ENCODE measurements around the gene NEU4. TPM values are rescaled to one million over a fixed set of nuclear protein-coding genes. Genes with fewer than 3 reads are reported as not detected.

NEU4 gene
- total and polyA plus RNA-seq, 3 donors from 2014 or later: 0.88 to 2.0 (median 1.6) TPM

DNA sequence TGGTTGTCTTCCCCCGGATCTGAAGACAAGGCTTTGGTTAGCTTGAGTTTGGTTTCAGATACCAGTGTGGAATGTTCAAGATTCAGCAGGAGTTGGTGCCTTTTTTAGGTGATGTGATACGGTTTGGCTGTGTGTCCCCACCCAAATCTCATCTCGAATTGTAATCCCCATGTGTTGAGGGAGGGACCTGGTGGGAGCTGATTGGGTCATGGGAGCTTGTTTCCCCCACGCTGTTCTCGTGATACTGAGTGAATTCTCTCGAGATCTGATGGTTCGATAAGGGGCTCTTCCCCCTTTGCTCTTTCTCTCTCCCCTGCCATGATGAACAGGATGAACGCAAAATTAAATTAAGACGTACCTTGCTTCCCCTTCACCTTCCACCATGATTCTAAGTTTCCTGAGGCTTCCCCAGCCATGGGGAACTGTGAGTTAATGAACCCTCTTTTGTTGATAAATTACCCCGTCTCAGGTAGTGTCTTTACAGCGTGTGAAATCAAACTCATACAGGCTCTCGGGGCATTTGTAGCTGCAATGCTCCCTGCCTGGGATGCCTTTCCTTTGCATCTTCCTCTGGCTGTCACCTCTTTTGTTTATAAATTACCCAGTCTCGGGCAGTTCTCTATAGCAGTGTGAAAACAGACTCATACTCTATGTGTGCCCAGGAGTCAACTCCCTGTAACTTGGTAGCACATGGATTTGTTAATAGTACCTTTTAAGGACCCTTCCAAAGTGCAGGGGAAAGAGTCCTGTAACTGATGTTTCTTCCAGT lies 28.4 kb downstream of the NEU4 start:
- Histone ChIP-seq H3K9me3 (no peaks in the 10 kb centered on the region), H3K4me3 (no peak overlapping the region), H3K27me3 (no peaks in the 10 kb centered on the region), H3K27ac (no peak overlapping the region), H3K4me1 (peaks cover 6% of the 10 kb centered on the region), H3K36me3 (ENCODE audit: low read depth, missing control alignments) (no peaks in the 10 kb centered on the region)
- DNase-seq: peak; percentile 4
- 73 to 77% methylated on average over 13 of the region's 13 CpGs for WGBS, 2 donors
- intact Hi-C loops (cut with DNase I; ENCODE audit: low total_unique reads): no loop called here
- TF ChIP-seq, protein P1, sequence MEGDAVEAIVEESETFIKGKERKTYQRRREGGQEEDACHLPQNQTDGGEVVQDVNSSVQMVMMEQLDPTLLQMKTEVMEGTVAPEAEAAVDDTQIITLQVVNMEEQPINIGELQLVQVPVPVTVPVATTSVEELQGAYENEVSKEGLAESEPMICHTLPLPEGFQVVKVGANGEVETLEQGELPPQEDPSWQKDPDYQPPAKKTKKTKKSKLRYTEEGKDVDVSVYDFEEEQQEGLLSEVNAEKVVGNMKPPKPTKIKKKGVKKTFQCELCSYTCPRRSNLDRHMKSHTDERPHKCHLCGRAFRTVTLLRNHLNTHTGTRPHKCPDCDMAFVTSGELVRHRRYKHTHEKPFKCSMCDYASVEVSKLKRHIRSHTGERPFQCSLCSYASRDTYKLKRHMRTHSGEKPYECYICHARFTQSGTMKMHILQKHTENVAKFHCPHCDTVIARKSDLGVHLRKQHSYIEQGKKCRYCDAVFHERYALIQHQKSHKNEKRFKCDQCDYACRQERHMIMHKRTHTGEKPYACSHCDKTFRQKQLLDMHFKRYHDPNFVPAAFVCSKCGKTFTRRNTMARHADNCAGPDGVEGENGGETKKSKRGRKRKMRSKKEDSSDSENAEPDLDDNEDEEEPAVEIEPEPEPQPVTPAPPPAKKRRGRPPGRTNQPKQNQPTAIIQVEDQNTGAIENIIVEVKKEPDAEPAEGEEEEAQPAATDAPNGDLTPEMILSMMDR (IDR thresholded peaks at IDR 0.05): no peak
- no peak for TF ChIP-seq POLR2A (IDR thresholded peaks at IDR 0.05)

DNA sequence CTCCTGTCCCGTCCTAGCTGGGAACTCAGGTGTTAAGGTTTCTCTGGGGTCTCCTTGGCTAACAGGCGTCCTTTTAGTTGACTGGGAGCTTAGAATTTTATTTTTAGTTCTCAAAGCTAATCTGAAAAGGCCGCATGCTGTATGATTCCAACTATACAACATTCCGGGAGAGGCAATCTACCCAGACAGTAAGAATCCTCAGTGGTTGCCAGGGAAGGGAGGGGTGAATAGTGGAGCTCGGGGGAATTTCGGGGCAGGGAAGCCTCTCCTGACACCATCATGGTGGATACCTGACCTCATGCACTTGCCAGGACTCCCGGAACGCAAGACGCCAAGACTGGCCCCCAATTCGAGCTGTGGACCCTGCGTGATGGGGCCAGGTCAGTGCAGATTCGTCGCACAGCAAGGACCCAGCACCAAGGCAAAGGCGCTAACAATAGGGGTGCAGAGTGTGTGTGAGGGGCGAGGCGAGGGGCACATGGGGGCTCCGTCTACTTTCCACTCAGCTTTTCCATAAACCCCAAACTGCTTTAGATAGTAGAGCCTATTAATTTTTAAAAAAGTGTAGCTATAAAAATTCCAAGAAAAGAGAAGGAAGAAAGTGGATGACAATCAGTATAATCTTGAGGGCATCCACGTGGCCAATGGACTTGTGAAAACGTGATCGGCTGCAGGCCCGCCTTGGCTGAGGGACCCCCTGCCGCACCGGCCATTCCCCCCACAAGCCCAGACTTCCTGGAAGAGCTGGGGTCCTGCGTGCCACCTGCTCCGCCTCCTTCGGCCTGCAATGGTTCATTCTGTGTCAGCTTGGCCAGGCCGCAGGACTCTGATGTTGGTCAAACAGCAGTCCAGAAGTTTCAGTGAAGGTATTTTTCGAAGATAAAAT lies 32.4 kb downstream of the NEU4 start:
- intact Hi-C loops (cut with DNase I; ENCODE audit: low total_unique reads): no loop called here
- no peak overlapping the region for H3K27ac ChIP-seq

DNA sequence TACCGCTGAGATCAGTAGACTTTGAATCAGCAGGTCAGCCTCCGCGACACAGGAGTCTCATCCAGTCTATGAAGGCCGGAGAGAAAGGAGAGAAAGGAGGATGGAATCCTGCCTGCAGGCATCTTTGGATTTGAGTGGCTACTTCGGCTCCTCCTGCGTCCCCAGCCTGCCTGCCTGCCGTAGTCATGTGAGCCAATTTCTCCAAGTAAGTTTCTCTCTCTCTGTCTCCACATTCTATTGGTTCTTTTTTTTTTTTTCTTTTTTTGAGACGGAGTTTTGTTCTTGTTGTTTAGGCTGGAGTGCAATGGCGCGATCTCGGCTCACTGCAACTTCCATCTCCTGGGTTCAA lies 33.0 kb downstream of the NEU4 start:
- 73 to 77% methylated on average over 11 of the region's 11 CpGs for WGBS, 2 donors
- intact Hi-C loops (cut with DNase I; ENCODE audit: low total_unique reads): no loop called here
- no peaks in the 10 kb centered on the region for H3K27me3 ChIP-seq
- H3K4me1 ChIP-seq: peaks cover 12% of the 10 kb centered on the region
- H3K36me3 ChIP-seq (ENCODE audit: low read depth, missing control alignments): no peaks in the 10 kb centered on the region
- no peak overlapping the region for H3K4me3 ChIP-seq
- no peak for TF ChIP-seq POLR2A (IDR thresholded peaks at IDR 0.05)
- DNase-seq: peak; percentile 16
- H3K9me3 ChIP-seq: no peaks in the 10 kb centered on the region
- H3K27ac ChIP-seq: no peak overlapping the region

More for the DNA sequence above, 32.4 kb downstream of the NEU4 start:
- Histone ChIP-seq H3K27me3 (no peaks in the 10 kb centered on the region), H3K9me3 (no peaks in the 10 kb centered on the region), H3K4me3 (no peak overlapping the region), H3K4me1 (peaks cover 12% of the 10 kb centered on the region), H3K36me3 (ENCODE audit: low read depth, missing control alignments) (no peaks in the 10 kb centered on the region)
- 84 to 85% methylated on average over 28 of the region's 28 CpGs for WGBS, 2 donors
- peak; percentile 10 for DNase-seq
- TF ChIP-seq, protein P1 (IDR thresholded peaks at IDR 0.05): no peak
- TF ChIP-seq POLR2A (IDR thresholded peaks at IDR 0.05): no peak

DNA sequence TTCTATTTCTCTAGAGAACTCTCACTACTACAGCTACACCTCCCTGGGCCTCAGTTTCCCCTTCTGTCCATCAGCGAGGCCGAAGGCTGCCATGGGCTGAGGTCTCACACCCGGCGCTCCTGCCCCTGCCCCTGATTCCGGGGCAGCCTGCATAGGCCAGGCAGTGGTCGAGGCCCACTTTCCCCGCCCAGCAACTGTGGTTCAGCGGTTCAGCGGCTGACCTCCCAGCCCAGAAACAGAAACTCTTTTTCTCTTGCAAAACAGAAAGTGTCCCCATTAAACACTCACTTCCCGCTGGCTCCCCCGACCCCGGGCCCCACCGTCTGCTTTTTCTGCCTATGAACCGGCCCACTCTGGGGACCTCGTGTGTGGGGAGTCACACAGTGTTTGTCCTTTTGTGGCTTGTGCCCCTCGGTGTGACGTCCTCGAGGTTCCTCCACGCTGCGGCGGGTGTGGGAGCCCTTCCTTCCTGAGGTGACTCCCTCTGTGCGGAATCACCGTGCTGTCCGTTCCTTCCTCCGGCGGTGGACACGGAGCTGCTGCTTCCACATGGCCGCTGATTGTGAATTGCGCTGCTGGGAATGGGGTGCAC lies 33.7 kb downstream of the NEU4 start:
- no peaks in the 10 kb centered on the region for H3K36me3 ChIP-seq (ENCODE audit: low read depth, missing control alignments)
- peak; percentile 44 for DNase-seq
- peak overlapping the region in 1 of 2 donors; percentile 15 for H3K4me3 ChIP-seq
- H3K27me3 ChIP-seq: no peaks in the 10 kb centered on the region
- TF ChIP-seq POLR2A (IDR thresholded peaks at IDR 0.05): no peak
- TF ChIP-seq, protein P1 (IDR thresholded peaks at IDR 0.05): no peak
- peak overlapping the region in 1 of 2 donors; percentile 41 for H3K27ac ChIP-seq
- no peaks in the 10 kb centered on the region for H3K9me3 ChIP-seq
- intact Hi-C loops (cut with DNase I; ENCODE audit: low total_unique reads): no loop called here
- WGBS, 2 donors: 63 to 67% methylated on average over 29 of the region's 29 CpGs
- H3K4me1 ChIP-seq: peaks cover 12% of the 10 kb centered on the region

Measured in testis (tissue), 3 donors.